CD8-positive, alpha-beta memory T cell (primary cell): ENCODE measurements around the gene NYAP2. TPM values are rescaled to one million over a fixed set of nuclear protein-coding genes. Genes with fewer than 3 reads are reported as not detected.

Experiments used
- CTCF ChIA-PET: fragments of 350-600 bp; sonication (Branson Sonifier 250); formaldehyde crosslinking; loops from one replicate; lab custom pipeline; 2021; ENCODE audit warnings: antibody characterized with exemption; lab: Charles Lee
- POLR2A ChIA-PET: fragments of 350-600 bp; sonication (Branson Sonifier 250); formaldehyde crosslinking; loops from one replicate; lab custom pipeline; 2021; ENCODE audit warnings: antibody characterized with exemption; lab: Charles Lee
- DNase-seq, 5 donors: peaks; one replicate each; pipeline versions ENCODE4 v3.0.0 to v3.0.0-alpha.2; 2020 to 2022; ENCODE audit warnings: mixed read lengths in 1 of 5
- H3K27ac ChIP-seq: one replicate; pipeline ENCODE4 v1.7.0; 2013; ENCODE audit warnings: low read depth, mild to moderate bottlenecking, low read length, moderate library complexity
- H3K27me3 ChIP-seq: 2 replicates; pipeline ENCODE4 v1.7.0; 2013; ENCODE audit warnings: low read length, mild to moderate bottlenecking; ENCODE audit not compliant: insufficient read depth, poor library complexity, severe bottlenecking
- H3K36me3 ChIP-seq: 2 replicates; pipeline ENCODE4 v1.7.0; 2013; ENCODE audit warnings: mild to moderate bottlenecking, low read length, moderate library complexity; ENCODE audit not compliant: insufficient read depth
- H3K4me1 ChIP-seq: 2 replicates; pipeline ENCODE4 v1.7.0; 2013; ENCODE audit warnings: mild to moderate bottlenecking, low read length, moderate library complexity; ENCODE audit not compliant: insufficient read depth
- H3K4me3 ChIP-seq: 2 replicates; pipeline ENCODE4 v1.7.0; 2013; ENCODE audit warnings: mild to moderate bottlenecking, low read length
- H3K9me3 ChIP-seq: 2 replicates; pipeline ENCODE4 v1.7.0; 2013; ENCODE audit warnings: mild to moderate bottlenecking, low read length
- H3K27ac Mint-ChIP-seq, 8 donors: one replicate each; pipeline ENCODE4 v1.8.0; 2020 to 2021; ENCODE audit warnings: mixed read lengths in 8 of 8, mild to moderate bottlenecking in 6 of 8, inconsistent platforms in 3 of 8, moderate library complexity in 3 of 8
- H3K27me3 Mint-ChIP-seq, 2 donors: one replicate each; pipeline ENCODE4 v1.8.0; 2020 to 2021; ENCODE audit warnings: mixed read lengths in 2 of 2, mild to moderate bottlenecking in 1 of 2, moderate library complexity in 1 of 2
- H3K36me3 Mint-ChIP-seq, 3 donors: one replicate each; pipeline ENCODE4 v1.8.0; 2020 to 2021; ENCODE audit warnings: mixed read lengths in 3 of 3, inconsistent platforms in 1 of 3, mild to moderate bottlenecking in 1 of 3
- H3K4me1 Mint-ChIP-seq, 3 donors: one replicate each; pipeline ENCODE4 v1.8.0; 2020 to 2021; ENCODE audit warnings: mixed read lengths in 3 of 3, inconsistent platforms in 1 of 3, mild to moderate bottlenecking in 1 of 3
- H3K4me3 Mint-ChIP-seq, 7 donors: one replicate each; pipeline ENCODE4 v1.8.0; 2020 to 2021; ENCODE audit warnings: mixed read lengths in 7 of 7, mild to moderate bottlenecking in 6 of 7, moderate library complexity in 4 of 7, inconsistent platforms in 2 of 7
- H3K9me3 Mint-ChIP-seq, 5 donors: one replicate each; pipeline ENCODE4 v1.8.0; 2020 to 2022; ENCODE audit warnings: mixed read lengths in 5 of 5, mild to moderate bottlenecking in 3 of 5, moderate library complexity in 2 of 5, inconsistent platforms in 1 of 5
- polyA plus RNA-seq: library from polyadenylated mRNA; unstranded; fragments of 300-500 nt; fragmentation: Illumina TruSeq; gene quantifications from one replicate; pipeline ENCODE4 v1.2.3, GENCODE V29; 2021
- total RNA-seq, 2 experiments: library from RNA; stranded (reverse); gene quantifications; one replicate each; pipeline ENCODE4 v1.2.3, GENCODE V29; 2021

NYAP2 gene
- total and polyA plus RNA-seq, 3 experiments from 2014 or later = not detected

- ChIA-PET POLR2A (no interaction called here), CTCF (no interaction called here)
- H3K36me3 Mint-ChIP-seq = no peaks in the 10 kb centered on the region
- no peak for DNase-seq
- H3K9me3 Mint-ChIP-seq = no peaks in the 10 kb centered on the region
- Histone ChIP-seq H3K4me1 (no peaks in the 10 kb centered on the region), H3K36me3 (no peaks in the 10 kb centered on the region), H3K4me3 (no peak overlapping the region), H3K27me3 (no peaks in the 10 kb centered on the region), H3K27ac (no peak overlapping the region), H3K9me3 (no peaks in the 10 kb centered on the region)
- no peak overlapping the region for H3K27ac Mint-ChIP-seq
- H3K4me3 Mint-ChIP-seq = no peak overlapping the region
- H3K27me3 Mint-ChIP-seq = peaks cover 1 to 11% of the 10 kb centered on the region in 2 donors
- H3K4me1 Mint-ChIP-seq = no peaks in the 10 kb centered on the region
These were observed 113.0 kb downstream of the NYAP2 start for GRCh38 chr2:225512469-225512868.

DNA sequence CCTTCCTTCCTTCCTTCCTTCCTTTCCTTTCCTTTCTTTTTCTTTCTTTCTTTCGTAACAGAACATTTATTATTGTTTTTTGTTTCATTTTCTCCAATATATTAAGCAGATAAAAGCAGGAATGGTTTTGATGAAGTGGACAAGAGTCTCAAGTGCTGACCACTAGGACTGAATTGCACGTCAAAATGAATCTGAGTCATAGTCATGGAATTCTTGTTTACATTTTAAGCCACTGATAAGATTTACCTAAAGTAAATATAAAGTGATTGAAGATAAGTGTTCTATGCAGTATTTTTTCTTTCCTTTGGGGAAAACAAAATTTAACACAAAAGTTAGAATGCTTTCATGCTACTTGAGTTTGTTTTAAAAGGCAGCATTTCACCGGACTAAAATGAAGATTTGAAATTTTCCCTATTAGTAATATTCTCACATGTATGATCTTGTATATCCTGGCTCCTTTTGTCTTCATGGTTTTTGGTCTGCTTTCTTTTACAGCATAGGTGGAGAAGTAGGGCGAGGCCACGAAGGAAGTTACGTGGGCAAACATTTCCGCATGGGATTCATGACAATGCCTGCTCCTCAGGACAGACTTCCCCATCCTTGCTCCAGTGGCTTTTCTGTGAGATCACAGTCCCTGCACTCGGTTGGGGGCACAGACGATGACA, 113.5 kb downstream of the NYAP2 start:
- CTCF ChIA-PET = no interaction called here
- Histone ChIP-seq H3K4me1 (no peaks in the 10 kb centered on the region), H3K27ac (no peak overlapping the region), H3K9me3 (no peaks in the 10 kb centered on the region), H3K4me3 (no peak overlapping the region), H3K27me3 (no peaks in the 10 kb centered on the region), H3K36me3 (no peaks in the 10 kb centered on the region)
- Mint-ChIP-seq H3K27me3 (peaks cover 3 to 11% of the 10 kb centered on the region in 2 donors), H3K36me3 (no peaks in the 10 kb centered on the region), H3K9me3 (no peaks in the 10 kb centered on the region), H3K27ac (no peak overlapping the region), H3K4me1 (no peaks in the 10 kb centered on the region), H3K4me3 (no peak overlapping the region)
- POLR2A ChIA-PET = no interaction called here
- DNase-seq = no peak

- Histone ChIP-seq H3K4me1 (no peaks in the 10 kb centered on the region), H3K9me3 (no peaks in the 10 kb centered on the region), H3K27me3 (no peaks in the 10 kb centered on the region), H3K27ac (no peak overlapping the region), H3K4me3 (no peak overlapping the region), H3K36me3 (no peaks in the 10 kb centered on the region)
- DNase-seq = no peak
- ChIA-PET CTCF (no interaction called here), POLR2A (no interaction called here)
- no peaks in the 10 kb centered on the region for H3K36me3 Mint-ChIP-seq
- H3K9me3 Mint-ChIP-seq = peaks cover 0 to 1% (median 0%) of the 10 kb centered on the region in 5 donors
- peaks cover 0 to 4% of the 10 kb centered on the region in 2 donors for H3K27me3 Mint-ChIP-seq
- H3K27ac Mint-ChIP-seq = no peak overlapping the region
- H3K4me3 Mint-ChIP-seq = no peak overlapping the region
- no peaks in the 10 kb centered on the region for H3K4me1 Mint-ChIP-seq
These were observed 115.5 kb downstream of the NYAP2 start for GRCh38 chr2:225515033-225515432.

DNA sequence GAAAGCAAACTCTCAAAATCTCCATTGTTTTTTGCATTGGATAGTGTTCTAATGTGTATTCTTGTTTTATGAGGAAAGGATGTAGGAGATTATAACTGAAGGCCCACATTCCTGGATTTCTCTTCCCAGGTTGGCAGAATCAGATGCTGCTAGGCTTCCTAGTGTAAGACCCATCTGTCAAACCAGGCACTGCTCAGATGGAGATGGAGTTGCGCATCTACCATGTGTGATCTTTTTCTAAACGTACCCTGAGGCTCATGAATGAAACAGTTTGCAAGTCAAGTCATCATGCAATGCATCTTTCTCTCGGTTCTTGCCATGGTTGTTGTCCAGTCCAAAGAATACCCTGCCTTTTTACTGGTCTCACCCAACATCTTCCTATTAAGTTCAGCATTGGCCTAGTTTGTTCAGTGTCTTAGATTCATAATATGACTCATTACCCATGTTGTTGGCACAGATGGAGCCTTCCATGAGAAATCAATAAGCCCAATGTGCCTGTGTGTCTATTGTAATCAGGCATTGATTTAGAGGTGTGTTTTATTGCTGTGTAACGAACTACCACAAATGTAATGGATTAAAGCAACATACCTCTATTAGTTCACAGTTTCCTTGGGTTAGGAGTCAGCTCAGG, 127.4 kb downstream of the NYAP2 start:
- H3K27me3 ChIP-seq = no peaks in the 10 kb centered on the region
- ChIA-PET CTCF (no interaction called here), POLR2A (no interaction called here)
- no peaks in the 10 kb centered on the region for H3K4me1 Mint-ChIP-seq
- DNase-seq = no peak
- no peak overlapping the region for H3K4me3 Mint-ChIP-seq
- peaks cover 0 to 4% (median 0%) of the 10 kb centered on the region in 5 donors for H3K9me3 Mint-ChIP-seq
- peaks cover 8 to 48% of the 10 kb centered on the region in 2 donors for H3K27me3 Mint-ChIP-seq
- H3K36me3 Mint-ChIP-seq = no peaks in the 10 kb centered on the region
- no peaks in the 10 kb centered on the region for H3K36me3 ChIP-seq
- no peak overlapping the region for H3K4me3 ChIP-seq
- no peaks in the 10 kb centered on the region for H3K9me3 ChIP-seq
- no peaks in the 10 kb centered on the region for H3K4me1 ChIP-seq
- no peak overlapping the region for H3K27ac ChIP-seq
- no peak overlapping the region for H3K27ac Mint-ChIP-seq

DNA sequence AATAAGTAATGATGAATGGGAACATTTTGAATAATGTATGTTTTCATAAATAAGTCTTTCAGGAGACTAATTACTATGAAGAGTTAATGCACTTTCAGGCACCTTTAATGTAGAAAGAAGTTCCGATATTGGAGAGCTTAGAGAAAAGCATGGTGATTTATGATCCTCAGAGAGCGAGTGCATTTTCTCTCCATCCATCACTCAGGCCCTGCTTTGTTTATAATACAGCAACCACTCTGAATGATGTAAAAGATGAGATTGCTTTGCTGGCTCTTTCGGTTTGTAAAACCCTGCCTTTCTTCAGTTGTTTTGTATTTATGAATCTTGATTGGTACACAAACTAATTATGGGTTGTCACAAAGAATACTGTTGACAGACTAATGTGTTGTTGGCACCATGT, 132.0 kb downstream of the NYAP2 start:
- no peak overlapping the region for H3K27ac ChIP-seq
- H3K36me3 ChIP-seq = no peaks in the 10 kb centered on the region
- H3K4me1 Mint-ChIP-seq = no peaks in the 10 kb centered on the region
- no peak overlapping the region for H3K4me3 Mint-ChIP-seq
- no peaks in the 10 kb centered on the region for H3K27me3 ChIP-seq
- no peaks in the 10 kb centered on the region for H3K4me1 ChIP-seq
- H3K36me3 Mint-ChIP-seq = no peaks in the 10 kb centered on the region
- H3K9me3 ChIP-seq = no peaks in the 10 kb centered on the region
- POLR2A ChIA-PET = no interaction called here
- no peak overlapping the region for H3K4me3 ChIP-seq
- CTCF ChIA-PET = no interaction called here
- H3K27me3 Mint-ChIP-seq = peaks cover 8 to 19% of the 10 kb centered on the region in 2 donors
- peaks cover 0 to 2% (median 0%) of the 10 kb centered on the region in 5 donors for H3K9me3 Mint-ChIP-seq
- DNase-seq = no peak
- no peak overlapping the region for H3K27ac Mint-ChIP-seq

- H3K36me3 ChIP-seq = no peaks in the 10 kb centered on the region
- H3K4me3 ChIP-seq = no peak overlapping the region
- no peaks in the 10 kb centered on the region for H3K4me1 Mint-ChIP-seq
- H3K4me3 Mint-ChIP-seq = no peak overlapping the region
- peaks cover 8 to 17% of the 10 kb centered on the region in 2 donors for H3K27me3 Mint-ChIP-seq
- DNase-seq = no peak
- H3K9me3 Mint-ChIP-seq = peaks cover 0 to 2% (median 0%) of the 10 kb centered on the region in 5 donors
- no peak overlapping the region for H3K27ac Mint-ChIP-seq
- no peaks in the 10 kb centered on the region for H3K36me3 Mint-ChIP-seq
- CTCF ChIA-PET = no interaction called here
- H3K9me3 ChIP-seq = no peaks in the 10 kb centered on the region
- no peaks in the 10 kb centered on the region for H3K4me1 ChIP-seq
- H3K27ac ChIP-seq = no peak overlapping the region
- H3K27me3 ChIP-seq = no peaks in the 10 kb centered on the region
- POLR2A ChIA-PET = no interaction called here
These were observed 132.6 kb downstream of the NYAP2 start for GRCh38 chr2:225532096-225532495.

DNA sequence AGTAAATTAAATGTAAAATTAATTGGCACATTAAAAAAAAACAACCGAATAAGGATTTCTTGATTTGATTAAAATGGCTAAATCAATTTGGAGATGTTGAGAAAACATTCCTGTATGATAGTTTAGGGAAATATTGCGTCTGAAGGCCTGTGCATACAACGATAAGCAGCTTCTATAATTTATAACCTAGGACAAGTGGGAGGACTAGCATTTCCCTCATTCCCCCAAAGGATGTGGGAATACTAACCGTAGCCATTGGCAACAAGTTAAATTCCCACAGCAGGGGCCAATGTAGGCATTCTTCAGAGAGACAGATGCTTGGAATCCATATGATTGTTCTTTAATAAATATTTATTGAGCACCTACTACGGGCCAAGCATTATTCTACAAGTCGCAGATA, 134.5 kb downstream of the NYAP2 start:
- Mint-ChIP-seq H3K9me3 (peaks cover 0 to 2% (median 0%) of the 10 kb centered on the region in 5 donors), H3K36me3 (no peaks in the 10 kb centered on the region), H3K27ac (no peak overlapping the region), H3K27me3 (peaks cover 3 to 12% of the 10 kb centered on the region in 2 donors), H3K4me1 (no peaks in the 10 kb centered on the region), H3K4me3 (no peak overlapping the region)
- CTCF ChIA-PET = no interaction called here
- Histone ChIP-seq H3K36me3 (no peaks in the 10 kb centered on the region), H3K4me3 (no peak overlapping the region), H3K27me3 (no peaks in the 10 kb centered on the region), H3K4me1 (no peaks in the 10 kb centered on the region), H3K9me3 (no peaks in the 10 kb centered on the region), H3K27ac (no peak overlapping the region)
- POLR2A ChIA-PET = no interaction called here
- no peak for DNase-seq

GRCh38 chr2:225534697-225535096, 135.2 kb downstream of the NYAP2 start:
- H3K27ac Mint-ChIP-seq = no peak overlapping the region
- POLR2A ChIA-PET = no interaction called here

More at GRCh38 chr2:225534697-225535096, 135.2 kb downstream of the NYAP2 start:
- CTCF ChIA-PET = no interaction called here
- H3K4me1 Mint-ChIP-seq = no peaks in the 10 kb centered on the region
- no peak for DNase-seq
- no peaks in the 10 kb centered on the region for H3K36me3 Mint-ChIP-seq
- H3K27me3 Mint-ChIP-seq = peaks cover 3 to 10% of the 10 kb centered on the region in 2 donors
- H3K27ac ChIP-seq = no peak overlapping the region
- no peaks in the 10 kb centered on the region for H3K9me3 ChIP-seq
- H3K27me3 ChIP-seq = no peaks in the 10 kb centered on the region
- no peaks in the 10 kb centered on the region for H3K36me3 ChIP-seq
- no peak overlapping the region for H3K4me3 Mint-ChIP-seq
- H3K4me1 ChIP-seq = no peaks in the 10 kb centered on the region
- no peak overlapping the region for H3K4me3 ChIP-seq
- peaks cover 0 to 4% (median 1%) of the 10 kb centered on the region in 5 donors for H3K9me3 Mint-ChIP-seq
